ENCODE measurements around the gene HUS1.

Gene HUS1

DNA sequence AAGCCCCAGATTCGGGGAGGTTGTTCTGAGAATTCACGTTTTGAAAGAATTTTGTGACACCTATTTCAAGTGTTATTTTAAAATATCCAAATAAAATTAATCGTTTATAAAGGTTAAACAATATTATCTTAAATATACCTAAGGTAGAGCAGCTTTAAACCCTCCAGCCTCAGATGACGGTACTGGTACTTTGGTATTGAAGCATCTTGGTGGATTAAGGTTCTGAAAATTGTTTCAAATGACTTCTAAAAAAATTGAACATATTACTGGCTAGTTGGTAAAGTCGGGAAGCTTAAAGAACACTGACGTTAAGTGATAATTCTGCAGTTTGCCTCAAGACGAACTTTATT, 392 bp upstream of the HUS1 start:
- no peak for DNase-seq (ENCODE audit: low read depth, low spot score)

- no peak for DNase-seq (ENCODE audit: low read depth, low spot score)
Measured at GRCh38 chr7:47978790-47979144, 648 bp downstream of the HUS1 start.

DNA sequence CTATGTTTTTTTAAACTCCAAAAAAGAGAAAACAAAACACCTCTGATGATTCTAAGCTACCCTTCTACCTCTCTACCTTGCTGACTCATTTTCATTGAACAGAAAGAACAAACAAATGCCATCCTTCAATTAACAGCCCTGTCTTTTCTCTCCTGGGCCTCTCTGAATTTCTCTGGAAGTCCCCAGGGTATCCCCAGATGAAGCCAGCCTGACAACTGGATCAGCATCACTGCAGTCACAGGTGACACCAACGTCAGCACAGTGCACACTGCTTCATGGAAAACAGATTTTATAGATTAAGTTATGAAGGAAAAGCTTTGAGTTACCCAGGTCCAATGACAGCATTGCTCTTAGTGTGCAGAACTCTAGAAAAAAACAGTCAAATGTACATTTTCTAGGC, 5.7 kb downstream of the HUS1 start:
- DNase-seq (ENCODE audit: low read depth, low spot score), result no peak

DNA sequence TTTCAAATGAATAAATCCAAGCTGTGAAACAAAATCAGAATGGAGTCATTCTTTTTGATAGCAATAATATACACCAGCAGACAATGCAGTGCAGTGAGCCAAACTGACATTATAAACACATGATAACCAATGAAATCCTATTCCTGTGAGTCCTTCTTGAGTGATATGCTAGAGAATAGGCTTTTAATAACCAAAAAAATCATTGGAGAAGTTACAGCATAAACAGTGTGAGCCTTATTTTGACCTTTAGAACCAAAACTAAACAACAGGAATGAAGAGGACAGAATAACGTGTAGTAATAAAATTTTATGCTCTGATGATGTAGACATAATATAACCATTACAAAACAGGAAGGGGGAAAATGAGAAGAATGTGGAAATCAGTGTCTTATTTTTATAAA, 8.7 kb downstream of the HUS1 start:
- no peak for DNase-seq (ENCODE audit: low read depth, low spot score)

DNA sequence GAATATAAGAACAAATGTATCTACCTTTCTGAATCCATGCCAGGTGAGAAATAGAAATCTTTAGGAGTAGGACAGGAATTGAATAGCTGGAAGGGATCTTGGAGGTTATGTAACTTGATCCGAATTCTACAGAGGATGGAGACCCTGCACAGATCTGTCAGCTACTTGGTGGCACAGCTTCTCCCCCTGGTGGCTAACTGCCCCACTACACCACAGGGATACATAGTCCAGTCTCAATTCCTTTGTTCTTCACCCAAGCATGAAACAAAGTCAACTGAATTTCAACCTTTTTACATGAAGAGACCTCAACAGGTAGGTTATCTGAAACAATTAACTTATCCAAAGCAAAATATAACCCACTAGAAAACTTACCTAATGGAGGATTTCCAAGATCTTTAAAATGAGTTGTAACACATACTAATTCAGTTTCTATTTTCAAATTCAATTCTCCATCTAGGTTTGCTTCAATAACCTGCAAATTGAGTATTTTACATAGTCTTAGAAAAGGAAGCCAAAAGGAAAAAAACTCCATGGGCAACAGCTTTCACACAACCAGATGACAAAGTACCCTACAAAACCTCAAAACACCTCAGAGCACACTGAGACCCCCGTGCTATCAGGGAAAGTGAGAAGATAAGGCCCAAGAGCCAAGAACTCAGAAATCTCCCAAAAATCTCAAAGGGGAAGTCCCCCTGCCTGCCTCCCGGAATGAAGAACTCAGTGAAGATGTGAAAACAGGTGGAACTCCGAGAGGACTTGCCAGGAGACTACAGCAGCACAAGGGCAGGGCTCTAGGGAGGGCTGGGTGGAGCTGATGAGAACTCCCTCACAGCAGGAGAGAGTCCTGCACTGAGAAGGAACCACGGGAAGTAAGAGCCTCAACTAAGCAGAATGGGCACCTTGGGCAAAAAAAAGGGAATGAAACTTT, 10.3 kb downstream of the HUS1 start:
- DNase-seq (ENCODE audit: low read depth, low spot score), result peak; percentile 44

DNA sequence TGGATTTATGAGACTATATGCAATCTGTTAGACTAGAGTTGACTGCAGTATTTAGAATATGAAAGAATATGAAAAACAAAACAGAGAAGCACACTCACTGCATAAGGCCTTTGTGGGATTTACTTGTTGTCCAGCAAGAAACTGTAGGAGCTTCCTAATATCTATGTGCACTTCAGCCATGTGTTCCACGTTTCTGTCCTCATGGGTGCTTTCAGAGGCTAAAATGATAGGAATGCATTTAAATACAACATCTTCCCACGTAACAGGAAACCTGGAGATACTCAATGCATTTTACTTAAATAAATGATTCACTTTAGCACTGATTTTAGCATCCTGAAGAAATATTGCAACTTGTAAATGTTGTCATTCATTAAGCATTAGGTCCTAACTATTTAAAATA, 11.7 kb downstream of the HUS1 start:
- no peak for DNase-seq (ENCODE audit: low read depth, low spot score)

DNA sequence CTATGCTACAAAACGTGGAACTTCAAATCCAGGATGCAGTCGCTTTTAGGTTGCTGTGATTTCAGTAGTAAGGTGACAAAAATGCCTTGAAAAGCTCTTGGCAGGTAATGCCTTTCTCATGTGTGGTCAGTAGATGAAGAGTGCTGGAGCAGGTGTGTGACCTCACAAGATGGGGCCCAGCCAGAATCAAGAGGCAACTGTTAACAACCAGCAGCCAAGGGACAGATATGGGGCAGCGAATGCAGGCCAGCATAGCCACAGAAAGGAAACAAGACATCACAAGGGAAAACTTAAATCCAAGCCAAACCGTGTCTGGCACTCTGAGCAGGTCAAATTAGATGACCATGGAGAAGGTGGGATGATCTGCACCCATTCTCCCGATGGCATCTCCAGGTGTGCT, 12.3 kb downstream of the HUS1 start:
- no peak for DNase-seq (ENCODE audit: low read depth, low spot score)

- DNase-seq (ENCODE audit: low read depth, low spot score), result no peak
Measured at GRCh38 chr7:47965456-47965855, 14.0 kb downstream of the HUS1 start.

- DNase-seq (ENCODE audit: low read depth, low spot score), result no peak
Measured at GRCh38 chr7:47962262-47962661, 17.2 kb downstream of the HUS1 start.

GRCh38 chr7:47957156-47957555, 22.3 kb downstream of the HUS1 start:
- no peak for DNase-seq (ENCODE audit: low read depth, low spot score)

DNA sequence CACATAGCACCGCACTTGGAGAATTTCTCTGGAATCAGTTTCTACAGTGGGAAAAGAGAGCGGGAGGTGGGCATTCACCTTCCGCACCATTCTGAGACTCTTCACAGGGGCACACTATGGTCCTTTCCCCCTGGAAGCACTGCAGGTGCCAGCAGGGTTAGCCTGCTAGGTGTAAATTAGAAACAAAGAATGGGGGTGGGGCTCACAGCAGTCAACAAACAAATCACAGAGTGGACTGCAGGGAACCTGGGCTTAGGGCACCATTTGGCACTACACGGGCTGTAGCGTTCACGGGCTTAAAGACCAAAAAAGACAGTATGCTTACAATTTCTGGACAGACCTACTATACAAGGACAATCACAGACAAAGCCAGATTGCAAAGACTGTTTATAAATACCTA, 23.2 kb downstream of the HUS1 start:
- no peak for DNase-seq (ENCODE audit: low read depth, low spot score)

DNA sequence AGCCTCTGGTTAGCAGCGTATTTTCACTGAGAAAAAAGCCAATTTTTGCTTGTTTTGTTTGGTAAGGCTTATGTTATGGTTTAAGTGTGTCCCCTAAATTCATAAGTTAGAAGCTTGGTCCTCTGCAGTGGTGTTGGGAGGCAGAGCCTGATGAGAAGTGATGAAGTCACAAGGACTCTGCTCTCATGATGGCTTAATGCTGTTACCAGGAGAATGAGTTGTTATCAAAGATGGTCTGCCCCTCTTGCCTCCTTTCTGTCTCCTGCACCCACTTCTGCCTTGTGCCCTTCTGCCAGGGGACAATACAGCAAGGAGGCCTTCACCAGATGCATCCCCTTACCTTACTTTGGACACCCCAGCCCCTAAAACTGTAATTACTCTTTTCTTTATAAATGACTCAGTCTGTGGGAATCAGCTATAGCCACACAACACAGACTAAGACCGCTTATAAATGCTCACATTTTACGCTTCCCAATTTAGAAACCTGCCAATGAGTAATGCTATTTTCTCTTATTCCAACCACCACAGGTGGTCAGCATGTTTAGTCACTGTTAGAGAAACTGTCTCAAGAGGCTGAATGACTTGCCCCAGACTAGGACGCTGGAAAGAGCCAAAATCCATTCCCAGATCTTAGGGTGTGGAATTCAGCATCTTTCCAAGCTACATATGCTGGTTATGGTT, 25.0 kb downstream of the HUS1 start:
- no peak for DNase-seq (ENCODE audit: low read depth, low spot score)

DNA sequence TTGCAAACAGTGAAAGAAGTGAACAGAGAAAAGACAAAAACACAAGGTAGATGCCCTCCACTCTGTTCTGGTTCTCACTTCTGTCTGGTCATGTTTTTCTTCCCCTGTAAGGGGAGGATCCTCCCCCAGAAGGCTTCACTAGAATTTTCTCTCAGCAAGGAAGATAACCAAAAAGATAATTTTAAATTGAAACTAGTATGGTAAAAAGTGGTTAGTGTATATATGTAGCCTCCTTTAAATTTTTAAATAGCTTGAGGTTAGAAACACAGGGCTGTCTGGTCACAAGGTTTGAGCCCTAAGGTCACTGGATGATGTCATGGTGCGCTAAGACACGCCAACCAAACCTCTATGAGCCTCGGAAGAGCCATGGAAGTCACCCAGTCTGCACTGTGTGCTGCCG, 25.6 kb downstream of the HUS1 start:
- DNase-seq (ENCODE audit: low read depth, low spot score), result no peak

- no peak for DNase-seq (ENCODE audit: low read depth, low spot score)
Measured at GRCh38 chr7:47952224-47952623, 27.2 kb downstream of the HUS1 start.

DNA sequence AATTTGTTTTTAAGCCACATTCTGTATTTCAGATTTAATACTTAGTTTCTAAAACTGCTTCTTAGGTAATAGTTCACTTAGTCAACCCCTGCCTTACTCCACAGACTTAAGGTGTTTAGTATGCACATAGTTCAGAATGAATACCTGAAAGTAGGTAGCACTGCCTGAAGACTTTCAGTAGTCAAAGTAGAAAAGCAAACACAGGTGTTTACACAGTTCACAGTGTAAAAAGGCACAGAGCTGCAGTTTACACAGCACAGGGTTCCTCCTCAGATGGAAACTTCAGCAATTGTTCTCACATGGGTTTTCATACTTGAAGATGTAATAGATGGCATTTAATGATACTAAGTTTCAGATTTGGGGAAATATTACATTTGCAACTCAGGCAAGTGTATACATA, 28.0 kb downstream of the HUS1 start:
- DNase-seq (ENCODE audit: low read depth, low spot score), result no peak

DNA sequence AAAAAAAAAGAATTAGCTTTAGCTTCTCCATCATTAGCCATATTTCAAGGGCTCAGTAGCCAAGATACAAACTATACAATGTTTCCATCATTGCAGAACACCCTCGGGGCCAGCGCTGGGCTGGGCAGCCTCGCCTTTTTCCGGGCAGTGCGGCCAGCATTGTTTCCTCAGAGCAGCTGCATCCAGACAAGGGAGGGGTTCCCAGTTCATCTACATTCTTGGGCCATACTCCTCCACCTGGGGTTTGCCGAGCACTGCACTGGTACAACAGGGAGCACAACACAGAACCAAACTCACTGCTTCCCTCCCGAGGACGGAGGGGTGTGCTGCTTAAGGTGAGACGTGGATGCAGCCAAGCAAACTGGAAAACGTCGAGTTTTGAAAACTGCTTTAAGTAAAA, 28.7 kb downstream of the HUS1 start:
- no peak for DNase-seq (ENCODE audit: low read depth, low spot score)

- DNase-seq (ENCODE audit: low read depth, low spot score), result no peak
Measured at GRCh38 chr7:47949703-47950102, 29.7 kb downstream of the HUS1 start.

DNA sequence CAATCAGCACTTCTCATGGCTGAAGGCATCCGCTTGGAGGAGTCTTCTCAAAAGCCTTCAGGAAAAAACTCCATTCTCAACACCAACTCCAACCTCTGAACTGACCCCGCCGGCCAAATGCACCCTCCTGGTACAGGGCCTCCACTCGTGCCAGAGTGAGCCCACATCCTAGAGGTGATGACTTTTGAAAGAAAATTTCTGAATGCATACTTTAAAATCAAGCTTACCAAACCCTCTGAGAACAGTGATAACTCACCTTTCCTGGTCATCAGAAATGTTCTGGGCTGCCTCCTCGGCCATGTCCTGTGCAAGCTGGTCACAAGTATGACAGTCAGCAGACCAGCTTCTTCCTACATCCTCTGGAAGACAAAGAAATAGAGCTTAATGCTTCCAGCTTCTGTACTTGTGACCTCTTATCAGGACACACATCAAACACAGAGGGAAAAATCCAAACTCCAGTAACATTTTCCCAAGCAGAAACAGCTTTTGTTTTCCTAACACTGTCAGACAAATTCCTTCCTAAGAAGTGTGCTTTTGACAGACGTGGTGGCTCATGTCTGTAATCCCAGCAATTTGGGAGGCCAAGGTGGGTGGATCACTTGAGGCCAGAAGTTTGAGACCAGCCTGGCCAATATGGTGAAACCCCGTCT, 31.1 kb downstream of the HUS1 start, which contains the start of gene PKD1L1:
TSS of gene PKD1L1 (minus strand) at position 326 of the 650 bp plus-strand sequence. CDS start at position 300, 26 bp downstream.
- no peak for DNase-seq (ENCODE audit: low read depth, low spot score)

DNA sequence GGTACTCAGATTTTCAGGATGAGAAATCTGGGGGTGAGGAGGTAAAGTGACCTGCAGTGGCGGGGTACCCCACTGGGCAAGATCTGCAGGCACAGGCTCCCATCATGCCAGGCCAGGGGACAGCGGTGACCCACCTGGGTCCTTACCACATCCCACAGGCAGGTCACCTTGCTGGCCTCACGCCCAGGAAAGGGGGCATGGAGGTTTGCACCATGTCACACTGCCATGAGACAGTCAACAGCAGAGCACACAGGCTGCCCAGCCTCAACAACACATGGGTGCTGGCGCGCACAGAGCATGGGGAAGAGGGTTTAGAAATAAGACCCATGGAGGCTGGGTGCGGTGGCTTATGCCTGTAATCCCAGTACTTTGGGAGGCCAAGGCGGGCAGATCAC, 32.1 kb downstream of the HUS1 start:
- DNase-seq (ENCODE audit: low read depth, low spot score), result no peak

GRCh38 chr7:47946581-47947354, 32.6 kb downstream of the HUS1 start:
- no peak for DNase-seq (ENCODE audit: low read depth, low spot score)

GRCh38 chr7:47945261-47946015, 34.0 kb downstream of the HUS1 start:
- DNase-seq (ENCODE audit: low read depth, low spot score), result peak; percentile 59

All from smooth muscle cell of the brain vasculature (primary cell).